SH-SY5Y (cell line): ENCODE data around the gene CD248.

Experiments used
- GATA2 ChIP-seq: IDR thresholded peaks from 2 replicates; pipeline ENCODE4 v1.6.1; 2011; ENCODE audit warnings: mild to moderate bottlenecking, low read depth, low read length
- GATA3 ChIP-seq: IDR thresholded peaks from 2 replicates; pipeline ENCODE4 v1.6.1; 2011; ENCODE audit warnings: low read depth, mild to moderate bottlenecking, low read length, moderate library complexity

GRCh38 chr11:66277471-66278362, 39.1 kb downstream of the CD248 start, which contains the start of gene CNIH2:
- TF ChIP-seq GATA2 (no peak), GATA3 (no peak)
